HFFc6 (cell line): ENCODE data around the gene C9orf50. TPM values are rescaled to one million over a fixed set of nuclear protein-coding genes. Genes with fewer than 3 reads are reported as not detected.

ENCODE experiments used
- DNase-seq: peaks from one replicate; pipeline ENCODE4 v3.0.0-alpha.2; 2018
- H3K27ac Mint-ChIP-seq: 2 replicates; pipeline ENCODE4 v1.8.0; 2020; ENCODE audit warnings: mild to moderate bottlenecking, mixed read lengths
- H3K27me3 Mint-ChIP-seq: 2 replicates; pipeline ENCODE4 v1.8.0; 2021; ENCODE audit warnings: mild to moderate bottlenecking, moderate library complexity, mixed read lengths; ENCODE audit not compliant: insufficient read depth
- H3K36me3 Mint-ChIP-seq: 2 replicates; pipeline ENCODE4 v1.8.0; 2021; ENCODE audit warnings: low read depth, mixed read lengths
- H3K4me1 Mint-ChIP-seq: 2 replicates; pipeline ENCODE4 v1.8.0; 2020; ENCODE audit warnings: low read depth, mixed read lengths
- H3K4me3 Mint-ChIP-seq: 2 replicates; pipeline ENCODE4 v1.8.0; 2020; ENCODE audit warnings: mild to moderate bottlenecking, moderate library complexity, mixed read lengths
- H3K9me3 Mint-ChIP-seq: 2 replicates; pipeline ENCODE4 v1.8.0; 2020; ENCODE audit warnings: mild to moderate bottlenecking, mixed read lengths
- CTCF ChIP-seq: fragments of 200-600 bp; sonication (generic); IDR thresholded peaks from 2 replicates; pipeline ENCODE4 v1.5.0; 2021; ENCODE audit warnings: antibody characterized with exemption, mild to moderate bottlenecking
- total RNA-seq, 6 experiments: library from RNA; stranded (reverse); fragmentation: NEBNext Ultra II Directional; extraction: Animal tissue kit (Norgen Biotek cat#: 25700); gene quantifications; 2 replicates in 1 of 6; 3 replicates in 5 of 6; pipeline ENCODE4 v1.2.3, GENCODE V29; 2021

The C9orf50 gene
- total RNA-seq, 6 experiments from 2014 or later = 0.14 to 0.20 TPM; not detected in 4

- no peak overlapping the region for H3K4me3 Mint-ChIP-seq
- H3K4me1 Mint-ChIP-seq = peaks cover 49% of the 10 kb centered on the region
- peaks cover 28% of the 10 kb centered on the region for H3K36me3 Mint-ChIP-seq
- H3K27ac Mint-ChIP-seq = no peak overlapping the region; the same call in none of the 2 replicates
- H3K9me3 Mint-ChIP-seq = no peaks in the 10 kb centered on the region
- TF ChIP-seq CTCF = no peak
- DNase-seq = no peak
- H3K27me3 Mint-ChIP-seq = peaks cover 6% of the 10 kb centered on the region
Observed at GRCh38 chr9:129633207-129633606, 12.3 kb upstream of the C9orf50 start.

- Mint-ChIP-seq H3K36me3 (peaks cover 25% of the 10 kb centered on the region), H3K27me3 (no peaks in the 10 kb centered on the region; the same call in 1 of the 2 replicates), H3K4me3 (peak overlapping the region; percentile 74; the same call in 1 of the 2 replicates), H3K4me1 (peaks cover 57% of the 10 kb centered on the region), H3K27ac (peak overlapping the region; percentile 84), H3K9me3 (no peaks in the 10 kb centered on the region)
- DNase-seq = no peak
- no peak for TF ChIP-seq CTCF
Observed at GRCh38 chr9:129632460-129632859, 11.6 kb upstream of the C9orf50 start.

GRCh38 chr9:129631674-129632129, 10.8 kb upstream of the C9orf50 start:
- Mint-ChIP-seq H3K9me3 (no peaks in the 10 kb centered on the region), H3K4me3 (peak overlapping the region; percentile 74), H3K36me3 (peaks cover 25% of the 10 kb centered on the region), H3K4me1 (peaks cover 64% of the 10 kb centered on the region), H3K27ac (peak overlapping the region; percentile 84), H3K27me3 (no peaks in the 10 kb centered on the region; the same call in 1 of the 2 replicates)
- TF ChIP-seq CTCF = no peak
- no peak for DNase-seq

GRCh38 chr9:129630967-129631673, 10.2 kb upstream of the C9orf50 start:
- Mint-ChIP-seq H3K4me3 (peak overlapping the region; percentile 74), H3K27ac (peak overlapping the region; percentile 84), H3K27me3 (no peaks in the 10 kb centered on the region; the same call in 1 of the 2 replicates), H3K4me1 (peaks cover 66% of the 10 kb centered on the region), H3K36me3 (peaks cover 25% of the 10 kb centered on the region), H3K9me3 (no peaks in the 10 kb centered on the region)
- DNase-seq = peak; percentile 59
- TF ChIP-seq CTCF = no peak

- H3K36me3 Mint-ChIP-seq = peaks cover 25% of the 10 kb centered on the region
- TF ChIP-seq CTCF = no peak
- DNase-seq = no peak
- no peaks in the 10 kb centered on the region; the same call in 1 of the 2 replicates for H3K27me3 Mint-ChIP-seq
- no peaks in the 10 kb centered on the region for H3K9me3 Mint-ChIP-seq
- H3K4me3 Mint-ChIP-seq = peak overlapping the region; percentile 88
- peaks cover 67% of the 10 kb centered on the region for H3K4me1 Mint-ChIP-seq
- H3K27ac Mint-ChIP-seq = peak overlapping the region; percentile 45
Observed at GRCh38 chr9:129629251-129629820, 8.4 kb upstream of the C9orf50 start.
